GM19467 (cell line): Measurements from ENCODE around the gene KCNIP4.
A peak's percentile ranks its signal among the peaks of the same experiment; 100 is the strongest.

Experiments
- ATAC-seq: cut with Tn5 transposase; IDR thresholded peaks from one replicate; pipeline ENCODE4 v1.9.1; 2021; ENCODE audit warnings: mild to moderate bottlenecking, moderate library complexity; ENCODE audit not compliant: unreplicated experiment

The KCNIP4 gene

DNA sequence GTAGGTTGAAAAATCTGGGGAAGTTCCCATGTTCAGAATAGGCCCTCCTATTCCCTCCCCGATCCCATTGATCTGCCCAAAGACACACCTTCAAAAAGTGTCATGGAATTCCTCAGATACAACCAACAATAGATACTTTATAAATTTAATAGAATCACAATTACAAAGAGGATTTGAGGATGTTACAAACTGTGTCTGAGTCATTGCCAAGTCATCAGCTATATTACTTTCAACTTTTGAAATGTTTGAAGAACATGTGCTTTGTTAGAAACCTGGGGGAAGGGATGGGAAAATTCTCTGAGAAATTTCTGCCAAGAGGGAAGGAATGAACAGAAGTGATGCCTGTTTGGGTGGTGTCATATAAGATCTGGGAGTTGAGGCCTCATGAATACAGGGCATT, 46.7 kb downstream of the KCNIP4 start:
- ATAC-seq: no peak

- ATAC-seq: no peak
Observed at GRCh38 chr4:21901281-21901680, 47.3 kb downstream of the KCNIP4 start.

GRCh38 chr4:21900211-21900610, 48.4 kb downstream of the KCNIP4 start:
- ATAC-seq: no peak

DNA sequence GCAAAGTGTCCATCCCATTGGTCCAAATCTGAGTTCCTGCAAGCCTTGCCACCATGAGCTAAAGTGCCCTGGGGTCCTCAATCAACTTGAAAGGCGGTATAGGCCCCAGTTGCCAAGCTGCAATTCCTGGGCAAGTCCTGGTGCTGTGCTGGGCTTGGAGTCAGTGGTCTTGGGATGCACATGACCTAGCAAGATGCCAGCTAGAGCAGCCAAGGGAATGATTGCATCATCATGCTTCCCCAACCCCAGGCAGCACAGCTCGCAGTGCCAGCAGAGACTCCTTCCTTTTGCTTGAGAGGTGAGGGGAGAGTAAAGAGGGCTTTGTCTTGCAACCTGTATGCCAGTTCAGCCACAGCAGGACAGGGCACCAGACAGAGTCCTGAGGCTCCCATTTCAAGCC, 50.5 kb downstream of the KCNIP4 start:
- ATAC-seq: no peak

DNA sequence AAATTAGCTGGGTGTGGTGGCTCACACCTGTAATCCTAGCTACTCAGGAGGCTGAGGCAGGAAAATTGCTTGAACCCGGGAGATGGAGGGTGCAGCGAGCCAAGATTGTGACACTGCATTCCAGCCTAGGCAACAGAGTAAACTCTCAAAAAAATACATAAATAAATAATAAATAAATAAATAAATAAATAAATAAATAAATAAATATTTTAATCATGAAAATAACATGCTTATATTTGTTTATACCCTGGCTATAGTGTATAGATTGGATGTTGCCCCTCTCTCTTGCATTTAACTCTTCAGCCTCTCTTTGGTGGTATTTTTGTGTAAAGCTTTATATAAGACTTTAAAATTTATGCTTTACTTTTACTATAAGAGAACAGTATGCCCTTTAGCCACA, 51.8 kb downstream of the KCNIP4 start:
- no peak for ATAC-seq

DNA sequence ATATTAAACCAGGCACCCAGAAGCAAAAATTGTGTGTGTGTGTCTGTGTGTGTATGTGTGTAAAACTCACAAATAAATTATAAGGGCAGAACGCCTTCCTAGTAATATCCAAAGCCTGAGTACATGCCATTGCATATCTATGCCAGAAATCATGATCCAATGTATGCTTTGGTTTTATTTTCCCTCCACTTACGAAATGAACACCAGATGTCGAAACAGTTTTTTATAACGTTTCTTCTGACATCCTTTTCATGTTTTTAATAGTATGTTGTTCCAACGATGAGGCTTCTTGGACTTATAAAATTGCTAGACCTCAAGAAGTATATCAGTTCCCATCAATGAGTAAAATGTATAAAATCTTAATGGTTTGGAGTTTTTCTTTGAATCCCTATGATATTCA, 55.4 kb downstream of the KCNIP4 start:
- no peak for ATAC-seq

DNA sequence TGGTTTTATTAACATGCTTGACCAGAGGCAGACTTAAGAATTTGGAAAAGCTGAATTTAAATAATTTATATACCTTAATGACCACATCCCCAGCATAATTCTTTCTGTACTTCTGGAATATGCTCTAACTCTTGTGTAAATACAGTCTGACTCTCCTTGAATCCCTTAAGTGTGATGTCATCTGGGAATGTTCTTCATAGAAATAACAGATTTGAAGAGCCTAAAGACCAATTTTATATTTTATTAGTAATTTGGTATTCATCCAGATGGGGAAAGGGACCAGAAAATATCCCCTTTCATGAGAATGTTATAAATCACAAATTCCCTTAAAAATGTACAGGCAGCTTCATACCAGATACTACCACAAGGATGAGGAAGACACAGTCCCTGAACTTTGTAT, 58.3 kb downstream of the KCNIP4 start:
- ATAC-seq: no peak

DNA sequence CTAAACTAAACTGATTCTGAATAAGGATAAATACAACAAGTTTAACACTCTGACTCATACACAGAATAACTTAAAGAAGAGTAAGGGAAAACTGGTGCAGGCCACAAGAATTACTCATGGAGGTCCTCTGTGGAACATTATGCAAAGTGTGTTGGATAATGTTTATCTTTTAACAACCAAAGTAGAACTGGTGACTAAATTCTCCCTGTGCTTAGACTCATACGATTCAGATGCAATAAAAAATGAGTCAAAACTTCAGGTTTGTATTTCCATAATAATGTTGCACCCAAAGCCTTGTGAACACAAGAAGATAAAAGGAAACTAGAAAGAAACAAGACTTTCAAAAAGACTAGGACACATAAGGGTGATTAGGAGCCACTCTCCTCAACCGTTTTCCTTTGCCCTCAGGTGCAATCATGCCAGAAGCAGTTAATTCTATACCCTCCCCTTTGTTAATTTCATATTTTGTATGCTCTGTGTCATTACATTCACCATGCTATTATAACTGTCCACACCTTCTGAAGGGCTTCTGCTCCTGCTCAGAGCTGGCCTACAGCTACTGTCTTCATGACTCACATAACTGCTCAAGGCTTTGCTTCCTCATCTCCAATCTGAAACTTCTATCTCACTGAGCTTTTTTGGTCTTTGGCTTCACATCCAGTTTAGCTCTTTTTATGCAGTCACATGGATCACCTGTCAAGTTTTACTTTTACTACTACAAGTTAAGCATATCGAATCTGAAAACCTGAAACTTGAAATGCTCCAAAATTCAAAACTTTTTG, 60.2 kb downstream of the KCNIP4 start:
- ATAC-seq: peak; percentile 55

- no peak for ATAC-seq
Observed at GRCh38 chr4:21887481-21887880, 61.1 kb downstream of the KCNIP4 start.

DNA sequence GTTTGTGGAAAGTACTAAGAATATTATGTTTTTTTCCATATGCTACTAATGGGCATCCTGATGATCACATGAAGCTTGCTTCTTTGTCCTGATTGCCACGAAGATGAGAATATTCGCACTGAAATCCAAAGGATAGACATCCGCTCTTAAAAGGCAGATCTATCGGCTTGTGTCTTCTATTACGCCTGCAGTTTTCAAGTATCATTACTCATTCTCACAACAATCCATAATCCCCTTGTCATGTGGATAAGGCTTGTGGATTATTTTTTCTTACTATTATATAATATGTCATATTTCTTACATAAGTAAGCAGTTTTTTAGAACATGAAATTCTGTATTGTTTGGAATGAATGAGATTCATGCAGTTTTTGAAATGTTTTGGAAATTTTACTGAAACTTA, 62.8 kb downstream of the KCNIP4 start:
- no peak for ATAC-seq

GRCh38 chr4:21885241-21885640, 63.3 kb downstream of the KCNIP4 start:
- ATAC-seq: no peak

DNA sequence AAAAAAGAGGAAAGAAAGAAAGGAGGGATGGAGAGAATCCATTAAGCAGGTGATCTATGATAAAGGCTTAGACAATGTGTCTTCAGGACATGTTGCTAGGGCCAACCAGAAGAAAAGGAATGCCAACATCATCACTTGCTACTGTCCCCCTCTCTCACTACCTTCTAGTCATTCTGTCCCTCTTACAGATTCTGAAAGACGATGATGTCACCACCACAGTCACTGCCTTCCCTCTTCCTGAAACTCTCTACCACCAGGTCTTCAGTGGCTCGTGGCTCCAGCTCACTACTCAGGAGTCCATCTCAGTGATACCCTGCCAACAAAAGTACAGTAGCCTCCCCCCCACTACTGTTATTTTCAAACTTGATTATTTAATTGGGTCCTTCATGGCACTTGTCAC, 64.0 kb downstream of the KCNIP4 start:
- no peak for ATAC-seq

GRCh38 chr4:21882051-21882839, 66.3 kb downstream of the KCNIP4 start:
- no peak for ATAC-seq

- no peak for ATAC-seq
Observed at GRCh38 chr4:21879187-21879586, 69.4 kb downstream of the KCNIP4 start.

DNA sequence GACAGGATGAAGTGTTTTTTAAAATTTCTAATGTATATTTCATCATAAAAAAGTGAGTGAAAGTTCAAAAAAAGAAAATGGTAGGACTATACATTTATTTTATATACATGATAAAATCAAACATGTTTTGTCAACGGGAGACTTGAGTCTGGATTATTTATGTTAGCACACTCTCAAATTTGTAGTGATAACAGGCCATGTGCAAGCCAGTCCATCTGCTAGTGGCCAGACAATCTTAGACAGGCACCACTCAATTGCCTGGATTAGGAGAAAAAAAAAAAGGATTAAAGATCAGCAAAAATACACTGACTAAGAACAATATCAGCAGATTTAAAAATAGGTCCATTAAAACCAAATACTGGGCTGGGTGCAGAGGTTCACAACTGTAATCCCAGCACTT, 71.9 kb downstream of the KCNIP4 start:
- ATAC-seq: no peak

- no peak for ATAC-seq
Observed at GRCh38 chr4:21873145-21873544, 75.4 kb downstream of the KCNIP4 start.

- no peak for ATAC-seq
Observed at GRCh38 chr4:21872101-21872500, 76.5 kb downstream of the KCNIP4 start.

GRCh38 chr4:21869978-21870745, 78.4 kb downstream of the KCNIP4 start:
- no peak for ATAC-seq

GRCh38 chr4:21864686-21865085, 83.9 kb downstream of the KCNIP4 start:
- no peak for ATAC-seq

DNA sequence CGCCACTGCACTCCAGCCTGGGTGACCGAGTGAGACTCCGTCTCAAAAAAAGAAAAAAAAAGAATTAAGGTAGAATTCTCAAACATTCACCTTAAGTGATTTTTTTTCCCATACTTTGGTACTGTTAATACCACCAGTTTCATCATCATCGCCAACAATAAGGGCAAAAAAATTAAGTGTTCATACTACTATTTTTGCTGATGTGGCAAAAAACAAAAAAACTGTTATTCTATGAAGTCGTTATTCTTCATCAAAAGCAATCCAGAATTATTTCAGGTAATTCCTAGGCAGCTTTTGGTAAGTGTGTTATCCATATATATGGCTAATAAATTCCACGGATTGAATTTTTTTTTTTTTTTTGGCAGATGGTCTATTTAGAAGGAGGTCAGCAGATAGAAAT, 85.7 kb downstream of the KCNIP4 start:
- ATAC-seq: no peak

DNA sequence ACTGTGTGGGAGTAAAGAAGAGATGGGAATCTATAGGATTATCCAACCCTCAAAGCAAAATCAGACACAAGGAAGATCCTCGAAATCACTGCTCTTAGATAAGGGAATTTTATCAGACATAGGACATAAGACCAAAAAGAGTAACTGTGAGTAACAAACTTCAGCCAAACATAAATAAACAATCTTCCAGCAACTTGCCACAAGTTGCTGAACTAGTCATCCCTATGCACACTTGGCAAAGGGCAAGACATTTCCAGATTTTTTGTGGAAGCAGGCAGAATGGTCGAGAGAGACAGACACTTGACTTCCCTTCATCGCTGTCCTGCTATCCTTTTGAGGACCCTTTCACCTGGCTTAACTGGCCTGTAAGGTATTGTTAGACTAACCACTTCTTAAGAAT, 89.6 kb downstream of the KCNIP4 start:
- no peak for ATAC-seq

DNA sequence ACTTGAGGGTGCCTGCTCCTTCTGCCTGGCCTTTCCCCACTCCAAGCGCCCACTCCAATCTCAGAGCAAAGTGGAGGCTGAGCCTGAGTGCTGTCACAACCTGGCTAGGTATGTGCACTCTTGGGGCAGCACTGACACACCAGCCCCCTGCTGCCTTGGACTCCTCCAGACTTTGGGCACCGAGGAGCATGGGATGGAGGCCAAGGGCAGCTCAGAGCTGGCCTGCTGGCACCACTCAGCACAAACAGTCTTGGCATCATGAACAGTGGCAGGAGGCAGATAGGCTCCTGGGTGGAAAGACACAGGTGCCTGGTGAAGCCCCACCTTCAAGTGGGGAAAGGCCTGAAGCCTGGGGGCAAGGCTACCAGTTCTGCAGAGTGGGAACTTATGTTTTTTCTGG, 91.8 kb downstream of the KCNIP4 start:
- ATAC-seq: no peak
